HEK293 (cell line): Measurements from ENCODE around the gene ARHGAP26.

ENCODE experiments used
- CTCF ChIA-PET: fragments of 350-600 bp; formaldehyde crosslinking; extraction: SDS; loops from one replicate; lab custom pipeline; 2021; ENCODE audit warnings: antibody characterized with exemption; lab: Yijun Ruan, JAX
- POLR2A ChIA-PET: fragments of 300-600 bp; formaldehyde crosslinking; extraction: SDS; loops from one replicate; lab custom pipeline; 2020; ENCODE audit warnings: antibody characterized with exemption, inconsistent platforms; lab: Yijun Ruan, JAX
- H3K27ac ChIP-seq: fragments of 200-500 bp; sonication (Bioruptor generic); 2 replicates; pipeline ENCODE4 v1.5.1; 2014; ENCODE audit warnings: low read depth, low read length, control low read depth, inconsistent platforms; ENCODE audit errors: extremely low read depth
- H3K36me3 ChIP-seq, 2 experiments: fragments of 200-500 bp in 1 of 2; sonication (Bioruptor generic) in 1 of 2; 1 replicate in 1 of 2; 2 replicates in 1 of 2; pipeline ENCODE4 v1.5.1; 2014 to 2017; ENCODE audit warnings: inconsistent platforms in 2 of 2, low read length in 2 of 2; ENCODE audit not compliant: control insufficient read depth in 2 of 2, insufficient read depth in 1 of 2
- H3K4me1 ChIP-seq: fragments of 200-500 bp; sonication (Bioruptor generic); 2 replicates; pipeline ENCODE4 v1.5.1; 2014; ENCODE audit warnings: mild to moderate bottlenecking, low read length, inconsistent platforms; ENCODE audit not compliant: control insufficient read depth, insufficient read depth
- H3K4me3 ChIP-seq: 2 replicates; pipeline ENCODE4 v1.5.1; 2011; ENCODE audit warnings: low read depth, mild to moderate bottlenecking, control low read depth, low read length, moderate library complexity
- H3K9me3 ChIP-seq: fragments of 200-500 bp; sonication (Bioruptor generic); 2 replicates; pipeline ENCODE4 v1.5.1; 2014; ENCODE audit warnings: low read depth, low read length, inconsistent platforms; ENCODE audit not compliant: control insufficient read depth, insufficient read depth
- INSM2 ChIP-seq: fragments of 450-650 bp; formaldehyde crosslinking; IDR thresholded peaks from 2 replicates; pipeline ENCODE4 v1.5.1; 2016; ENCODE audit warnings: missing biosample characterization, missing genetic modification characterization
- MEIS1 ChIP-seq: sonication (generic); formaldehyde crosslinking; IDR thresholded peaks from 2 replicates; pipeline ENCODE4 v1.8.1; 2022; ENCODE audit warnings: missing genetic modification reagents, mild to moderate bottlenecking, borderline replicate concordance
- MZF1 ChIP-seq: fragments of 450-650 bp; formaldehyde crosslinking; IDR thresholded peaks from 2 replicates; pipeline ENCODE4 v1.5.1; 2017; ENCODE audit warnings: missing biosample characterization, missing genetic modification characterization, borderline replicate concordance
- WT1 ChIP-seq: fragments of 450-650 bp; formaldehyde crosslinking; IDR thresholded peaks from 2 replicates; pipeline ENCODE4 v1.5.1; 2016; ENCODE audit warnings: missing biosample characterization, missing genetic modification characterization
- ZBTB1 ChIP-seq: fragments of 450-650 bp; formaldehyde crosslinking; IDR thresholded peaks from 2 replicates; pipeline ENCODE4 v1.5.1; 2016; ENCODE audit warnings: missing biosample characterization, missing genetic modification characterization
- ZBTB21 ChIP-seq: fragments of 450-650 bp; formaldehyde crosslinking; IDR thresholded peaks from 2 replicates; pipeline ENCODE4 v1.5.1; 2017; ENCODE audit warnings: missing biosample characterization, missing genetic modification characterization
- ZBTB6 ChIP-seq: fragments of 450-650 bp; formaldehyde crosslinking; IDR thresholded peaks from 2 replicates; pipeline ENCODE4 v1.5.1; 2017; ENCODE audit warnings: missing biosample characterization, missing genetic modification characterization
- ZBTB7A ChIP-seq: fragments of 450-650 bp; formaldehyde crosslinking; IDR thresholded peaks from 2 replicates; pipeline ENCODE4 v1.5.1; 2016; ENCODE audit warnings: low read depth, missing biosample characterization, missing genetic modification characterization
- ZNF112 ChIP-seq: fragments of 450-650 bp; formaldehyde crosslinking; IDR thresholded peaks from 2 replicates; pipeline ENCODE4 v1.5.0; 2017; ENCODE audit warnings: missing biosample characterization, missing genetic modification characterization
- ZNF138 ChIP-seq: fragments of 450-650 bp; formaldehyde crosslinking; IDR thresholded peaks from 2 replicates; pipeline ENCODE4 v1.5.1; 2016; ENCODE audit warnings: missing biosample characterization, missing genetic modification characterization, borderline replicate concordance
- ZNF157 ChIP-seq: fragments of 450-650 bp; formaldehyde crosslinking; IDR thresholded peaks from 2 replicates; pipeline ENCODE4 v1.5.1; 2016; ENCODE audit warnings: missing biosample characterization, missing genetic modification characterization
- ZNF169 ChIP-seq: fragments of 450-650 bp; formaldehyde crosslinking; IDR thresholded peaks from 2 replicates; pipeline ENCODE4 v1.5.1; 2016; ENCODE audit warnings: missing biosample characterization, missing genetic modification characterization
- ZNF202 ChIP-seq: fragments of 450-650 bp; formaldehyde crosslinking; IDR thresholded peaks from 2 replicates; pipeline ENCODE4 v1.5.1; 2016; ENCODE audit warnings: missing biosample characterization, missing genetic modification characterization, borderline replicate concordance
- ZNF23 ChIP-seq: fragments of 450-650 bp; formaldehyde crosslinking; IDR thresholded peaks from 2 replicates; pipeline ENCODE4 v1.5.1; 2016; ENCODE audit warnings: missing biosample characterization, missing genetic modification characterization, borderline replicate concordance
- ZNF266 ChIP-seq: fragments of 450-650 bp; formaldehyde crosslinking; IDR thresholded peaks from 2 replicates; pipeline ENCODE4 v1.5.1; 2016; ENCODE audit warnings: missing biosample characterization, missing genetic modification characterization, low read depth
- ZNF404 ChIP-seq: fragments of 450-650 bp; formaldehyde crosslinking; IDR thresholded peaks from 2 replicates; pipeline ENCODE4 v1.5.1; 2017; ENCODE audit warnings: missing biosample characterization, missing genetic modification characterization
- ZNF426 ChIP-seq: fragments of 450-650 bp; formaldehyde crosslinking; IDR thresholded peaks from 2 replicates; pipeline ENCODE4 v1.5.1; 2017; ENCODE audit warnings: missing biosample characterization, missing genetic modification characterization, mild to moderate bottlenecking, inconsistent platforms, moderate library complexity
- ZNF510 ChIP-seq: fragments of 450-650 bp; formaldehyde crosslinking; IDR thresholded peaks from 2 replicates; pipeline ENCODE4 v1.5.1; 2018; ENCODE audit warnings: mild to moderate bottlenecking, missing genetic modification characterization, missing biosample characterization; ENCODE audit not compliant: insufficient replicate concordance
- ZNF521 ChIP-seq: fragments of 450-650 bp; formaldehyde crosslinking; IDR thresholded peaks from 2 replicates; pipeline ENCODE4 v1.5.1; 2017; ENCODE audit warnings: missing biosample characterization, mild to moderate bottlenecking, missing genetic modification characterization
- ZNF549 ChIP-seq: fragments of 450-650 bp; IDR thresholded peaks from 2 replicates; pipeline ENCODE4 v1.5.1; 2018; ENCODE audit warnings: missing biosample characterization, missing genetic modification characterization, mild to moderate bottlenecking, inconsistent platforms, moderate library complexity
- ZNF596 ChIP-seq: fragments of 450-650 bp; IDR thresholded peaks from 2 replicates; pipeline ENCODE4 v1.5.0; 2018; ENCODE audit warnings: missing biosample characterization, mild to moderate bottlenecking, missing genetic modification characterization, moderate library complexity
- ZNF624 ChIP-seq: fragments of 450-650 bp; formaldehyde crosslinking; IDR thresholded peaks from 2 replicates; pipeline ENCODE4 v1.5.1; 2017; ENCODE audit warnings: missing biosample characterization, missing genetic modification characterization
- ZNF664 ChIP-seq: fragments of 450-650 bp; formaldehyde crosslinking; IDR thresholded peaks from 2 replicates; pipeline ENCODE4 v1.5.1; 2016; ENCODE audit warnings: missing biosample characterization, missing genetic modification characterization
- ZNF843 ChIP-seq: fragments of 450-650 bp; formaldehyde crosslinking; IDR thresholded peaks from 2 replicates; pipeline ENCODE4 v1.5.1; 2016; ENCODE audit warnings: missing biosample characterization, missing genetic modification characterization
- ZXDB ChIP-seq: fragments of 450-650 bp; formaldehyde crosslinking; IDR thresholded peaks from 2 replicates; pipeline ENCODE4 v1.5.1; 2016; ENCODE audit warnings: missing biosample characterization, missing genetic modification characterization
- TF ChIP-seq, protein P1 (sequence below): fragments of 450-650 bp; formaldehyde crosslinking; optimal IDR thresholded peaks from 2 replicates; pipeline ENCODE3; 2016; ENCODE audit warnings: missing biosample characterization, mild to moderate bottlenecking, missing genetic modification characterization

The ARHGAP26 gene

GRCh38 chr5:142735323-142736246 lies 34.6 kb upstream of the ARHGAP26 start:
- TF ChIP-seq ZXDB = no peak
- TF ChIP-seq ZNF664 (tag by site-specific recombination) = no peak
- TF ChIP-seq INSM2 (tag by site-specific recombination) = no peak
- no peak for TF ChIP-seq ZNF843
- no peak for TF ChIP-seq ZNF624 (tag by site-specific recombination)
- no peak for TF ChIP-seq ZNF596 (tag by site-specific recombination)
- no peak for TF ChIP-seq ZNF138 (tag by site-specific recombination)
- no peak for TF ChIP-seq MEIS1 (CRISPR knock-in tag)
- no peak for TF ChIP-seq WT1 (tag by site-specific recombination)
- no peaks in the 10 kb centered on the region for H3K36me3 ChIP-seq
- H3K4me3 ChIP-seq = no peak overlapping the region
- no peaks in the 10 kb centered on the region for H3K9me3 ChIP-seq
- H3K4me1 ChIP-seq = peaks cover 6% of the 10 kb centered on the region; the same call in 1 of the 2 replicates
- ChIA-PET POLR2A (no interaction called here), CTCF (interaction anchor here (0.5 to 2.7 kb wide), 7 partner anchors 12 to 145 kb away, joined by 3 to 13 read pairs (median 4); no protein-coding TSS in a partner anchor)
- no peak overlapping the region for H3K27ac ChIP-seq

- Histone ChIP-seq H3K4me1 (peaks cover 6% of the 10 kb centered on the region; the same call in 1 of the 2 replicates), H3K9me3 (no peaks in the 10 kb centered on the region), H3K36me3 (no peaks in the 10 kb centered on the region), H3K4me3 (no peak overlapping the region), H3K27ac (no peak overlapping the region)
- CTCF ChIA-PET = interaction anchor here (0.5 to 2.7 kb wide), 6 partner anchors 12 to 139 kb away, joined by 3 to 13 read pairs (median 4); no protein-coding TSS in a partner anchor
- POLR2A ChIA-PET = no interaction called here
- TF ChIP-seq ZNF266 (tag by site-specific recombination) (no peak), ZNF23 (tag by site-specific recombination) (no peak), ZBTB21 (tag by site-specific recombination) (no peak), ZBTB1 (tag by site-specific recombination) (no peak), ZNF549 (no peak), ZNF112 (tag by site-specific recombination) (no peak), ZNF426 (tag by site-specific recombination) (no peak), MZF1 (tag by site-specific recombination) (no peak), ZBTB7A (tag by site-specific recombination) (no peak), ZNF157 (no peak), ZNF404 (no peak), ZNF521 (no peak), ZBTB6 (tag by site-specific recombination) (no peak), ZNF169 (tag by site-specific recombination) (no peak), ZNF510 (tag by site-specific recombination) (no peak), ZNF202 (no peak)
- TF ChIP-seq, protein P1, sequence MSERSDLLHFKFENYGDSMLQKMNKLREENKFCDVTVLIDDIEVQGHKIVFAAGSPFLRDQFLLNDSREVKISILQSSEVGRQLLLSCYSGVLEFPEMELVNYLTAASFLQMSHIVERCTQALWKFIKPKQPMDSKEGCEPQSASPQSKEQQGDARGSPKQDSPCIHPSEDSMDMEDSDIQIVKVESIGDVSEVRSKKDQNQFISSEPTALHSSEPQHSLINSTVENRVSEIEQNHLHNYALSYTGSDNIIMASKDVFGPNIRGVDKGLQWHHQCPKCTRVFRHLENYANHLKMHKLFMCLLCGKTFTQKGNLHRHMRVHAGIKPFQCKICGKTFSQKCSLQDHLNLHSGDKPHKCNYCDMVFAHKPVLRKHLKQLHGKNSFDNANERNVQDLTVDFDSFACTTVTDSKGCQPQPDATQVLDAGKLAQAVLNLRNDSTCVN = no peak
Observed at GRCh38 chr5:142736247-142736632, 33.9 kb upstream of the ARHGAP26 start.
